ENCODE measurements around the gene HDLBP.

GRCh38 chr2:241289597-241289996 lies 25.9 kb downstream of the HDLBP start:
- TF ChIP-seq CTCF (IDR thresholded peaks at IDR 0.05; ENCODE audit: low read depth, low read length) = no peak
- no peak for TF ChIP-seq EZH2phosphoT487 (IDR thresholded peaks at IDR 0.05; ENCODE audit: low read depth)

Measured in OCI-LY3 (cell line).